ENCODE measurements around the gene KLK7. TPM values are rescaled to one million over a fixed set of nuclear protein-coding genes. Genes with fewer than 3 reads are reported as not detected.

The KLK7 gene
- 0.09 to 0.17 TPM in 2 of 5 replicates, not detected in the others for total RNA-seq (2022; extraction: Qiagen RNA extraction)

DNA sequence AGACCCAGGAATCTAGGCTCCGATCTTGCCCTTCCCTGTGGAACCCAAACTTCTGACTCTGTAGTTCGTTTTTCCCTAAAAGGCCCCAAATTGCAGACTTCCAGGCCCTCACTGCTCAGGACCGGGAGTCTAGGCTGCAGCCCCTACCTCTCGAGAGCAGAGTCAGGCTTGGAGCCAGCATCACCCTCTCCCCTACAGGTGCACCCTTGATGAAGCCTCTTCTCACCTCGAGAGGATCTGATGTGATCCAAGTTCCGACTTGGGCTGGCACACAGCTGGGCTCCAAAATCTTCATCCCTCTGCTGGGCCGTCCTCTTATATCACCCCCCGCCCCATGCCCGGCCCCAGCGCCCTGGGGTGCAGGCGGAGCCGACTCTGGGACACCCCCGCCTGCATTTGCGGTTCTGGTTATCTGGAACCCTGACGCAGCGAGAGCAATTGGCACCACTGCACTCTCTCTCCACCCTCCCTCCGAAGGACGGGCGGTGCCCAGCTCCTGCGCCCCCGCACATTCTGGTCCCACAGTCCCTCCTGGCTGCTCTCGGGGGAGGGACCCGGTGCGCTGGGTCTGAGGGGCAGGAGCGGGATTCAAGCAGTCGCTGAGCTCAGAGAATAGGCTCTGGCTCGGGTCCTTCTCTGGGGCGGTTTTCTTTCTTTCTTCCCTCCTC is at the start of gene KLK7:
TSS of gene KLK7 (minus strand) at position 293 of the 668 bp plus-strand sequence. CDS start 1,518 bp downstream, outside the sequence.

DNA sequence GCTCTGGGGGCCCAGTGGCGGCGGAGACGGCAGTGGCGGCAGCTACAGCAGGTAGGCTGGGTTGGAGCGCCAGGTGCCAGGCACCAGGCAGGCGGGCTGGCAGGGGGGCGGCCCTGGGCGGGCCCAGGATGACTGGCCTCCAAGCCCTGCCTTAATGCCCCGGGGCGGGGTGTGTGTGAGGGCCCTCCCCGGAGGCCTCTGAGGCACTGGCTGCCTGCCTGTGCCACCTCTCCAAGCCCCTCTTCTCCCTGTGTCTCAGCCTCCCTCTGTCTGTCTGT is 42.8 kb upstream of the KLK7 start, which contains the start of gene KLK11:
TSS of gene KLK11 (minus strand) at position 63 of the 278 bp plus-strand sequence. CDS start 985 bp downstream, outside the sequence.

GRCh38 chr19:51019544-51019925 is 35.8 kb upstream of the KLK7 start, which contains the start of gene KLK10:
Gene KLK10, minus strand, starts transcription at chr19:51019709. Its CDS starts 579 bp downstream, at chr19:51019130.

GRCh38 chr19:51001515-51001914 is 17.8 kb upstream of the KLK7 start, which contains the start of gene KLK8:
Gene KLK8, minus strand, starts transcription at chr19:51001604. Its CDS starts 437 bp downstream, at chr19:51001167.

GRCh38 chr19:50969413-50969760 is 14.3 kb downstream of the KLK7 start, which contains the start of gene KLK6:
Gene KLK6, minus strand, starts transcription at chr19:50969591. Its CDS starts 1,487 bp downstream, at chr19:50968104.

GRCh38 chr19:50952910-50953309 is 30.8 kb downstream of the KLK7 start, which contains the start of gene KLK5:
Gene KLK5, minus strand, starts transcription at chr19:50953038. Its CDS starts 381 bp downstream, at chr19:50952657.

Other genes with a start within 250 kb of the KLK7 start
- not detected in 5 replicates for gene GPR32, start 213.5 kb downstream of the KLK7 start, total RNA-seq (2022; extraction: Qiagen RNA extraction)
- gene ACP4, start 193.5 kb downstream of the KLK7 start, total RNA-seq (2022; extraction: Qiagen RNA extraction) = not detected in 5 replicates
- 0.09 to 0.29 TPM (median 0.20 TPM) in 5 replicates for gene KLK1, start 160.1 kb downstream of the KLK7 start, total RNA-seq (2022; extraction: Qiagen RNA extraction)
- not detected in 5 replicates for gene KLK15, start 150.3 kb downstream of the KLK7 start, total RNA-seq (2022; extraction: Qiagen RNA extraction)
- not detected in 5 replicates for gene KLK3, start 129.0 kb downstream of the KLK7 start, total RNA-seq (2022; extraction: Qiagen RNA extraction)
- gene KLK2, start 110.5 kb downstream of the KLK7 start, total RNA-seq (2022; extraction: Qiagen RNA extraction) = 0.06 to 0.27 TPM (median 0.13 TPM) in 5 replicates
- 0.14 to 0.17 TPM (median 0.16 TPM) in 3 of 5 replicates, not detected in the others for gene KLK4, start 72.5 kb downstream of the KLK7 start, total RNA-seq (2022; extraction: Qiagen RNA extraction)
- gene KLK5, start 30.9 kb downstream of the KLK7 start, total RNA-seq (2022; extraction: Qiagen RNA extraction) = 0.09 TPM in 1 of 5 replicates, not detected in the others
- gene KLK6, start 14.3 kb downstream of the KLK7 start, total RNA-seq (2022; extraction: Qiagen RNA extraction) = 0.15 to 0.54 TPM (median 0.22 TPM) in 5 replicates
- gene KLK8, start 17.7 kb upstream of the KLK7 start, total RNA-seq (2022; extraction: Qiagen RNA extraction) = not detected in 5 replicates
- 0.17 to 0.65 TPM (median 0.30 TPM) in 5 replicates for gene KLK10, start 35.8 kb upstream of the KLK7 start, total RNA-seq (2022; extraction: Qiagen RNA extraction)
- not detected in 5 replicates for gene KLK11, start 42.7 kb upstream of the KLK7 start, total RNA-seq (2022; extraction: Qiagen RNA extraction)
- gene KLK12, start 51.1 kb upstream of the KLK7 start, total RNA-seq (2022; extraction: Qiagen RNA extraction) = not detected in 5 replicates
- gene KLK13, start 81.2 kb upstream of the KLK7 start, total RNA-seq (2022; extraction: Qiagen RNA extraction) = 0.06 to 0.20 TPM (median 0.15 TPM) in 5 replicates
- 0.17 to 0.61 TPM (median 0.33 TPM) in 5 replicates for gene KLK14, start 99.0 kb upstream of the KLK7 start, total RNA-seq (2022; extraction: Qiagen RNA extraction)
- gene CTU1, start 124.5 kb upstream of the KLK7 start, total RNA-seq (2022; extraction: Qiagen RNA extraction) = 4.6 to 17.1 TPM (median 13.6 TPM) in 5 replicates
- gene SIGLEC9, start 141.0 kb upstream of the KLK7 start, total RNA-seq (2022; extraction: Qiagen RNA extraction) = 0.06 TPM in 2 of 5 replicates, not detected in the others
- gene SIGLEC7, start 158.4 kb upstream of the KLK7 start, total RNA-seq (2022; extraction: Qiagen RNA extraction) = not detected in 5 replicates
- 0.08 to 0.10 TPM (median 0.09 TPM) in 4 of 5 replicates, not detected in the other for gene CD33, start 241.2 kb upstream of the KLK7 start, total RNA-seq (2022; extraction: Qiagen RNA extraction)